KMS-11 (cell line): Measurements from ENCODE around the gene GAGE13.
"Not testable (repeated sequence)": the region's sequence is repeated elsewhere in the genome, so short reads cannot be mapped to it uniquely, and the experiment has no call there.

Experiments
- H2AFZ ChIP-seq: fragments of 200-600 bp; sonication (generic); 2 replicates; pipeline ENCODE4 v1.6.1; 2016; ENCODE audit warnings: antibody characterized with exemption, mixed run types, low read depth
- H3K27ac ChIP-seq: fragments of 200-600 bp; sonication (generic); 2 replicates; pipeline ENCODE4 v1.6.1; 2016; ENCODE audit warnings: mild to moderate bottlenecking, mixed run types
- H3K27me3 ChIP-seq: fragments of 200-600 bp; sonication (generic); 2 replicates; pipeline ENCODE4 v1.6.1; 2017; ENCODE audit warnings: mild to moderate bottlenecking, low read depth, mixed run types, moderate library complexity; ENCODE audit not compliant: insufficient read depth
- H3K36me3 ChIP-seq: fragments of 200-600 bp; sonication (generic); 2 replicates; pipeline ENCODE4 v1.6.1; 2017; ENCODE audit warnings: mild to moderate bottlenecking, mixed run types; ENCODE audit not compliant: insufficient read depth
- H3K4me1 ChIP-seq: fragments of 200-600 bp; sonication (generic); 2 replicates; pipeline ENCODE4 v1.6.1; 2016; ENCODE audit warnings: mild to moderate bottlenecking, low read depth, mixed run types; ENCODE audit not compliant: poor library complexity, severe bottlenecking
- H3K4me2 ChIP-seq: fragments of 200-600 bp; sonication (generic); 2 replicates; pipeline ENCODE4 v1.7.0; 2016; ENCODE audit warnings: mild to moderate bottlenecking, mixed run types
- H3K4me3 ChIP-seq: fragments of 200-600 bp; sonication (generic); IDR thresholded peaks from 2 replicates; pipeline ENCODE4 v1.6.1; 2017; ENCODE audit warnings: low read depth, low read length, mixed read lengths; ENCODE audit not compliant: insufficient read depth
- H3K79me2 ChIP-seq: fragments of 200-600 bp; sonication (generic); 2 replicates; pipeline ENCODE4 v1.6.1; 2016; ENCODE audit warnings: low read depth, mixed run types; ENCODE audit not compliant: insufficient read depth
- H3K9ac ChIP-seq: fragments of 200-600 bp; sonication (generic); 2 replicates; pipeline ENCODE4 v1.6.1; 2016; ENCODE audit warnings: mild to moderate bottlenecking, mixed run types
- H4K20me1 ChIP-seq: fragments of 200-600 bp; sonication (generic); 2 replicates; pipeline ENCODE4 v1.6.1; 2016; ENCODE audit warnings: mild to moderate bottlenecking, mixed run types; ENCODE audit not compliant: insufficient read depth
- CTCF ChIP-seq: fragments of 200-600 bp; sonication (generic); conservative IDR thresholded peaks from 2 replicates; pipeline ENCODE4 v1.6.1; 2017; ENCODE audit warnings: low read depth, mild to moderate bottlenecking, antibody characterized with exemption, low read length, moderate library complexity, mixed read lengths

The GAGE13 gene

GRCh38 chrX:49310371-49310770, 21.0 kb upstream of the GAGE13 start:
- Histone ChIP-seq H4K20me1 (no peaks in the 10 kb centered on the region), H3K9ac (no peak overlapping the region), H3K79me2 (no peaks in the 10 kb centered on the region), H3K27me3 (no peaks in the 10 kb centered on the region), H3K4me1 (no peaks in the 10 kb centered on the region), H2AFZ (no peak overlapping the region), H3K36me3 (no peaks in the 10 kb centered on the region), H3K27ac (no peak overlapping the region), H3K4me2 (no peak overlapping the region), H3K4me3 (no peak overlapping the region)
- no peak for TF ChIP-seq CTCF

- Histone ChIP-seq H2AFZ (no peak overlapping the region), H3K36me3 (no peaks in the 10 kb centered on the region), H4K20me1 (no peaks in the 10 kb centered on the region), H3K4me3 (no peak overlapping the region), H3K4me1 (no peaks in the 10 kb centered on the region), H3K79me2 (no peaks in the 10 kb centered on the region), H3K27me3 (no peaks in the 10 kb centered on the region), H3K4me2 (no peak overlapping the region), H3K27ac (no peak overlapping the region), H3K9ac (no peak overlapping the region)
- no peak for TF ChIP-seq CTCF
These were observed 19.2 kb upstream of the GAGE13 start for GRCh38 chrX:49312176-49312575.

GRCh38 chrX:49316085-49316484, 15.3 kb upstream of the GAGE13 start:
- Histone ChIP-seq H2AFZ (no peak overlapping the region), H3K79me2 (no peaks in the 10 kb centered on the region), H3K9ac (no peak overlapping the region), H4K20me1 (no peaks in the 10 kb centered on the region), H3K4me3 (no peak overlapping the region), H3K36me3 (no peaks in the 10 kb centered on the region), H3K4me2 (no peak overlapping the region), H3K27me3 (no peaks in the 10 kb centered on the region), H3K27ac (no peak overlapping the region), H3K4me1 (no peaks in the 10 kb centered on the region)
- TF ChIP-seq CTCF: no peak

GRCh38 chrX:49321737-49322136, 9.6 kb upstream of the GAGE13 start, which contains the start of gene GAGE12J:
Gene GAGE12J, plus strand, starts transcription at chrX:49322037. Its CDS starts 1,157 bp downstream, at chrX:49323194.
- not testable (repeated sequence) for H3K79me2 ChIP-seq, H3K4me2 ChIP-seq, H4K20me1 ChIP-seq, H3K4me3 ChIP-seq, H3K36me3 ChIP-seq, H2AFZ ChIP-seq, H3K4me1 ChIP-seq, H3K27ac ChIP-seq, H3K9ac ChIP-seq, H3K27me3 ChIP-seq

- H3K4me2 ChIP-seq, H2AFZ ChIP-seq, H3K4me3 ChIP-seq, H3K79me2 ChIP-seq, H3K27me3 ChIP-seq, H3K9ac ChIP-seq, H4K20me1 ChIP-seq, H3K4me1 ChIP-seq, H3K27ac ChIP-seq, H3K36me3 ChIP-seq: not testable (repeated sequence)
These were observed 9.1 kb upstream of the GAGE13 start for GRCh38 chrX:49322266-49322665.

GRCh38 chrX:49323735-49324134, 7.6 kb upstream of the GAGE13 start:
- H3K27me3 ChIP-seq, H3K4me2 ChIP-seq, H3K79me2 ChIP-seq, H2AFZ ChIP-seq, H3K27ac ChIP-seq, H3K4me3 ChIP-seq, H3K36me3 ChIP-seq, H3K4me1 ChIP-seq, H4K20me1 ChIP-seq, H3K9ac ChIP-seq: not testable (repeated sequence)

GRCh38 chrX:49330421-49330820, 961 bp upstream of the GAGE13 start:
- H3K9ac ChIP-seq: not testable (repeated sequence)

GRCh38 chrX:49331841-49332240, 459 bp downstream of the GAGE13 start:
- not testable (repeated sequence) for H3K4me3 ChIP-seq, H3K9ac ChIP-seq, H2AFZ ChIP-seq, H3K4me1 ChIP-seq, H3K36me3 ChIP-seq, H3K79me2 ChIP-seq, H3K27me3 ChIP-seq, H3K27ac ChIP-seq, H4K20me1 ChIP-seq, H3K4me2 ChIP-seq

More at GRCh38 chrX:49330421-49330820, 961 bp upstream of the GAGE13 start:
- H3K4me3 ChIP-seq, H3K79me2 ChIP-seq, H3K36me3 ChIP-seq, H3K4me1 ChIP-seq, H3K27ac ChIP-seq, H3K27me3 ChIP-seq, H4K20me1 ChIP-seq, H3K4me2 ChIP-seq, H2AFZ ChIP-seq: not testable (repeated sequence)
